Kidney tubule cell (primary cell): ENCODE results near the gene GET3.
A peak's percentile ranks its signal among the peaks of the same experiment; 100 is the strongest.
"Not testable (repeated sequence)": the region's sequence is repeated elsewhere in the genome, so short reads cannot be mapped to it uniquely, and the experiment has no call there.

Experiments used
- DNase-seq: peaks from one replicate; pipeline ENCODE4 v3.0.0-alpha.2; 2018; ENCODE audit warnings: low spot score

GET3 gene

GRCh38 chr19:12792051-12792852 lies 55.0 kb downstream of the GET3 start:
- peak; percentile 76 for DNase-seq

DNA sequence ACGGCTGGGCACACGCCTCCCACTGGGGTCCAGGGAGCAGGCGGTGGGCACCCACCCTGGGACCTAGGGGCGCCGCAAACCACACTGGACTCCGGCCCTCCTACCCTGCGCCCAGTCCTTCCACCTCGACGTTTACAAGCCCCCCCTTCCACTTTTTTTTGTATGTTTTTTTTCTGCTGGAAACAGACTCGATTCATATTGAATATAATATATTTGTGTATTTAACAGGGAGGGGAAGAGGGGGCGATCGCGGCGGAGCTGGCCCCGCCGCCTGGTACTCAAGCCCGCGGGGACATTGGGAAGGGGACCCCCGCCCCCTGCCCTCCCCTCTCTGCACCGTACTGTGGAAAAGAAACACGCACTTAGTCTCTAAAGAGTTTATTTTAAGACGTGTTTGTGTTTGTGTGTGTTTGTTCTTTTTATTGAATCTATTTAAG lies 55.6 kb downstream of the GET3 start:
- no peak for DNase-seq

- peak; percentile 98 for DNase-seq
Observed at GRCh38 chr19:12793290-12794195, 56.2 kb downstream of the GET3 start.

- peak; percentile 25 for DNase-seq
Observed at GRCh38 chr19:12794196-12794941, 57.1 kb downstream of the GET3 start.

GRCh38 chr19:12794971-12795381 lies 57.7 kb downstream of the GET3 start:
- no peak for DNase-seq

- peak; percentile 84 for DNase-seq
Observed at GRCh38 chr19:12796146-12797071, 59.1 kb downstream of the GET3 start.

GRCh38 chr19:12797141-12797587 lies 59.9 kb downstream of the GET3 start:
- no peak for DNase-seq

DNA sequence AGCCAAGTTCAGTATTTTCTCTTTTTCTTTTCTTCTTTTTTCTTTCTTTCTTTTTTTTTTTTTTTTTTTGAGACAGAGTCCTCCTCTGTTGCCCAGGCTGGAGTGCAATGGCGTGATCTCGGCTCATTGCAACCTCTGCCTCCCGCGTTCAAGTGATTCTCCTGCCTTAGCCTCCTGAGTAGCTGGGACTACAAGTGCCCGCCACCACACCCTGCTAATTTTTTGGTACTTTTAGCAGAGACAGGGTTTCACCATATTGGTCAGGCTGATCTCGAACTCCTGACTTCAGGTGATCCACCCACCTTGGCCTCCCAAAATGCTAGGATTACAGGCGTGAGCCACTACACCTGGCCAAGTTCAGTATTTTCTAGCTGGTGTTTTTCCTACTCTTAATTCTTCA lies 60.3 kb downstream of the GET3 start:
- DNase-seq: not testable (repeated sequence)
